Neural cell (in vitro differentiated cells): Measurements from ENCODE around the gene ZBTB40. TPM values are rescaled to one million over a fixed set of nuclear protein-coding genes. Genes with fewer than 3 reads are reported as not detected.

Experiments used
- H2AFZ ChIP-seq: fragments of 200-600, 300-800 bp; sonication (generic), shearing (Covaris generic); 2 replicates; pipeline ENCODE4 v1.6.0; 2014; ENCODE audit warnings: low read depth, mild to moderate bottlenecking, antibody characterized with exemption, low read length, moderate library complexity
- H3F3A ChIP-seq: fragments of 200-600 bp; shearing (Covaris generic); 2 replicates; pipeline ENCODE4 v1.6.1; 2016; ENCODE audit warnings: mild to moderate bottlenecking, moderate library complexity, mixed read lengths, antibody characterized with exemption, low read length; ENCODE audit not compliant: insufficient read depth, poor library complexity, severe bottlenecking
- H3K27ac ChIP-seq: fragments of 200-600, 300-800 bp; sonication (generic), shearing (Covaris generic); 2 replicates; pipeline ENCODE4 v1.5.1; 2014; ENCODE audit warnings: mild to moderate bottlenecking, low read length, moderate library complexity
- H3K27me3 ChIP-seq: fragments of 300-800, 200-600 bp; sonication (generic), shearing (Covaris generic); 2 replicates; pipeline ENCODE4 v1.6.0; 2014; ENCODE audit warnings: mild to moderate bottlenecking, low read depth, low read length, moderate library complexity; ENCODE audit not compliant: insufficient read depth
- H3K36me3 ChIP-seq: fragments of 300-800, 200-600 bp; sonication (generic), shearing (Covaris generic); 2 replicates; pipeline ENCODE4 v1.5.1; 2014; ENCODE audit warnings: mild to moderate bottlenecking, antibody characterized with exemption, low read length, moderate library complexity; ENCODE audit not compliant: insufficient read depth
- H3K4me2 ChIP-seq: fragments of 300-800, 200-600 bp; sonication (generic), shearing (Covaris generic); 2 replicates; pipeline ENCODE4 v1.6.0; 2014; ENCODE audit warnings: mild to moderate bottlenecking, low read length
- H3K4me3 ChIP-seq: fragments of 300-800, 200-600 bp; sonication (generic), shearing (Covaris generic); 2 replicates; pipeline ENCODE4 v1.5.1; 2014; ENCODE audit warnings: mild to moderate bottlenecking, low read length, moderate library complexity
- H3K79me2 ChIP-seq: fragments of 200-600 bp; shearing (Covaris generic); replicated peaks from 2 replicates; pipeline ENCODE4 v1.6.0; 2014; ENCODE audit warnings: mild to moderate bottlenecking, low read length, moderate library complexity; ENCODE audit not compliant: insufficient read depth
- H3K9ac ChIP-seq: fragments of 300-800, 200-600 bp; sonication (generic), shearing (Covaris generic); 2 replicates; pipeline ENCODE4 v1.6.1; 2016; ENCODE audit warnings: mild to moderate bottlenecking, low read length, mixed read lengths
- H3K9me2 ChIP-seq: fragments of 200-600 bp; shearing (Covaris generic); 2 replicates; pipeline ENCODE4 v1.6.1; 2016; ENCODE audit warnings: mild to moderate bottlenecking, low read length, mixed read lengths; ENCODE audit not compliant: insufficient read depth
- H3K9me3 ChIP-seq: fragments of 200-600, 300-800 bp; sonication (generic), shearing (Covaris generic); 2 replicates; pipeline ENCODE4 v1.6.1; 2016; ENCODE audit warnings: mild to moderate bottlenecking, mixed run types, low read length, moderate library complexity, mixed read lengths
- H4K20me1 ChIP-seq: fragments of 200-600 bp; shearing (Covaris generic); 2 replicates; pipeline ENCODE4 v1.6.1; 2016; ENCODE audit warnings: mild to moderate bottlenecking, mixed run types; ENCODE audit not compliant: insufficient read depth
- CTCF ChIP-seq: fragments of 450-650 bp; IDR thresholded peaks from 2 replicates; pipeline ENCODE4 v1.5.1; 2014; ENCODE audit warnings: antibody characterized with exemption, mild to moderate bottlenecking, moderate library complexity; ENCODE audit not compliant: poor library complexity, severe bottlenecking
- EP300 ChIP-seq: fragments of 450-650 bp; conservative IDR thresholded peaks from 2 replicates; pipeline ENCODE4 v1.6.1; 2014; ENCODE audit warnings: antibody characterized with exemption, mild to moderate bottlenecking, moderate library complexity; ENCODE audit not compliant: poor library complexity, severe bottlenecking
- EZH2 ChIP-seq: fragments of 200-600, 300-800 bp; shearing (Covaris generic), sonication (generic); IDR thresholded peaks from 2 replicates; pipeline ENCODE4 v1.6.1; 2014; ENCODE audit warnings: antibody characterized with exemption, low read length, borderline replicate concordance, mild to moderate bottlenecking; ENCODE audit not compliant: insufficient read depth, poor library complexity, severe bottlenecking
- MXI1 ChIP-seq: fragments of 450-650 bp; conservative IDR thresholded peaks from 2 replicates; pipeline ENCODE4 v1.6.1; 2014; ENCODE audit warnings: antibody characterized with exemption, mild to moderate bottlenecking; ENCODE audit not compliant: poor library complexity, severe bottlenecking
- POLR2AphosphoS5 ChIP-seq: IDR thresholded peaks from 2 replicates; pipeline ENCODE4 v1.6.1; 2012
- RAD21 ChIP-seq: fragments of 450-650 bp; conservative IDR thresholded peaks from 2 replicates; pipeline ENCODE4 v1.6.1; 2014; ENCODE audit warnings: antibody characterized with exemption, mild to moderate bottlenecking, moderate library complexity
- REST ChIP-seq: IDR thresholded peaks from 2 replicates; pipeline ENCODE4 v1.6.1; 2012; ENCODE audit warnings: borderline replicate concordance
- SMC3 ChIP-seq: fragments of 450-650 bp; conservative IDR thresholded peaks from 2 replicates; pipeline ENCODE4 v1.6.1; 2014; ENCODE audit warnings: antibody characterized with exemption, mild to moderate bottlenecking, moderate library complexity; ENCODE audit not compliant: poor library complexity
- TAF1 ChIP-seq: IDR thresholded peaks from 2 replicates; pipeline ENCODE4 v1.6.1; 2012; ENCODE audit warnings: low read depth
- polyA plus RNA-seq: library from polyadenylated mRNA; depleted of rRNA; stranded (reverse); fragments of >200 nt; gene quantifications from 2 replicates; pipeline ENCODE4 v1.2.3, GENCODE V29; 2014

The ZBTB40 gene
- polyA plus RNA-seq, 1 donor from 2014 or later: 12.7 TPM

- H4K20me1 ChIP-seq: no peaks in the 10 kb centered on the region
- H3K79me2 ChIP-seq: no peaks in the 10 kb centered on the region
- no peak overlapping the region for H3K4me3 ChIP-seq
- no peak overlapping the region for H2AFZ ChIP-seq
- H3K27me3 ChIP-seq: no peaks in the 10 kb centered on the region
- H3F3A ChIP-seq: no peaks in the 10 kb centered on the region
- H3K9me2 ChIP-seq: no peaks in the 10 kb centered on the region
- no peaks in the 10 kb centered on the region for H3K9me3 ChIP-seq
- H3K27ac ChIP-seq: peak overlapping the region; percentile 63
- H3K9ac ChIP-seq: no peak overlapping the region
- peaks cover 7% of the 10 kb centered on the region for H3K36me3 ChIP-seq
- TF ChIP-seq EZH2 (no peak), MXI1 (no peak), POLR2AphosphoS5 (no peak)
- H3K4me2 ChIP-seq: no peak overlapping the region
Measured at GRCh38 chr1:22518379-22518778, 66.7 kb downstream of the ZBTB40 start.

- TF ChIP-seq REST: no peak
- no peak for TF ChIP-seq EZH2
- no peak for TF ChIP-seq EP300
- TF ChIP-seq SMC3: no peak
- no peak for TF ChIP-seq RAD21
- TF ChIP-seq POLR2AphosphoS5: no peak
- no peak for TF ChIP-seq TAF1
- no peak for TF ChIP-seq MXI1
- TF ChIP-seq CTCF: no peak
- no peaks in the 10 kb centered on the region for H3K79me2 ChIP-seq
- H3K27ac ChIP-seq: no peak overlapping the region
Measured at GRCh38 chr1:22520871-22521270, 69.2 kb downstream of the ZBTB40 start.

GRCh38 chr1:22521692-22522091, 70.0 kb downstream of the ZBTB40 start:
- no peak for TF ChIP-seq CTCF
- no peak for TF ChIP-seq EP300
- no peak for TF ChIP-seq SMC3
- no peak for TF ChIP-seq MXI1
- TF ChIP-seq RAD21: no peak
- no peak for TF ChIP-seq TAF1
- TF ChIP-seq POLR2AphosphoS5: no peak
- no peak for TF ChIP-seq REST
- no peak for TF ChIP-seq EZH2
- no peaks in the 10 kb centered on the region for H3K36me3 ChIP-seq

More at GRCh38 chr1:22520871-22521270, 69.2 kb downstream of the ZBTB40 start:
- H3K36me3 ChIP-seq: peaks cover under 1% of the 10 kb centered on the region
- H3K9me2 ChIP-seq: no peaks in the 10 kb centered on the region
- no peaks in the 10 kb centered on the region for H4K20me1 ChIP-seq
- H3K27me3 ChIP-seq: no peaks in the 10 kb centered on the region
- no peak overlapping the region for H3K4me2 ChIP-seq
- H3K9me3 ChIP-seq: no peaks in the 10 kb centered on the region
- no peak overlapping the region for H3K4me3 ChIP-seq
- H3K9ac ChIP-seq: no peak overlapping the region
- H3F3A ChIP-seq: no peaks in the 10 kb centered on the region
- H2AFZ ChIP-seq: no peak overlapping the region

More at GRCh38 chr1:22521692-22522091, 70.0 kb downstream of the ZBTB40 start:
- no peak overlapping the region for H3K9ac ChIP-seq
- H3K27me3 ChIP-seq: no peaks in the 10 kb centered on the region
- H3F3A ChIP-seq: no peaks in the 10 kb centered on the region
- no peak overlapping the region for H3K4me3 ChIP-seq
- no peak overlapping the region for H2AFZ ChIP-seq
- H3K4me2 ChIP-seq: no peak overlapping the region
- H3K79me2 ChIP-seq: no peaks in the 10 kb centered on the region
- no peaks in the 10 kb centered on the region for H3K9me3 ChIP-seq
- H3K9me2 ChIP-seq: no peaks in the 10 kb centered on the region
- no peak overlapping the region for H3K27ac ChIP-seq
- no peaks in the 10 kb centered on the region for H4K20me1 ChIP-seq
